SK-N-SH treated with all-trans-retinoic acid at 6 μM for 48 hours (cell line): ENCODE results near the gene RHOJ.

ENCODE experiments used
- ATAC-seq: fragments of 200-7000 bp; cut with Tn5 transposase; 3 replicates; pipeline ENCODE4 v1.9.1; 2020; ENCODE audit warnings: mild to moderate bottlenecking, moderate library complexity
- ARNTL ChIP-seq: fragments of 450-650 bp; formaldehyde crosslinking; IDR thresholded peaks from 2 replicates; pipeline ENCODE4 v1.5.0; 2020; ENCODE audit warnings: low read depth, mild to moderate bottlenecking, moderate library complexity, borderline replicate concordance
- BACH2 ChIP-seq: fragments of 250-450 bp; sonication (Bioruptor Pico); IDR thresholded peaks from 2 replicates; pipeline ENCODE4 v1.9.0; 2021; ENCODE audit warnings: mild to moderate bottlenecking, borderline replicate concordance
- CREB5 ChIP-seq: fragments of 250-450 bp; sonication (Bioruptor Pico); IDR thresholded peaks from 2 replicates; pipeline ENCODE4 v1.5.1; 2020; ENCODE audit warnings: low read depth, mild to moderate bottlenecking, moderate library complexity
- CSDC2 ChIP-seq: fragments of 250-450 bp; sonication (Bioruptor Pico); IDR thresholded peaks from 2 replicates; pipeline ENCODE4 v1.5.0; 2020; ENCODE audit warnings: mild to moderate bottlenecking, moderate library complexity
- CSRNP3 ChIP-seq: fragments of 250-450 bp; sonication (Bioruptor Pico); IDR thresholded peaks from 2 replicates; pipeline ENCODE4 v1.5.1; 2021; ENCODE audit warnings: mild to moderate bottlenecking, moderate library complexity
- ESRRG ChIP-seq: fragments of 250-450 bp; sonication (Bioruptor Pico); IDR thresholded peaks from 2 replicates; pipeline ENCODE4 v1.6.1; 2021; ENCODE audit warnings: mild to moderate bottlenecking
- GLIS3 ChIP-seq: fragments of 250-450 bp; sonication (Bioruptor Pico); IDR thresholded peaks from 2 replicates; pipeline ENCODE4 v1.5.0; 2020; ENCODE audit warnings: mild to moderate bottlenecking, moderate library complexity
- ISL1 ChIP-seq: fragments of 250-450 bp; sonication (Bioruptor Pico); IDR thresholded peaks from 2 replicates; pipeline ENCODE4 v2.1.2; 2022; ENCODE audit warnings: mild to moderate bottlenecking, moderate library complexity
- OSR1 ChIP-seq: fragments of 250-450 bp; sonication (Bioruptor Pico); IDR thresholded peaks from 2 replicates; pipeline ENCODE4 v1.8.0; 2022; ENCODE audit warnings: moderate library complexity, mild to moderate bottlenecking, inconsistent platforms
- PATZ1 ChIP-seq: fragments of 250-450 bp; sonication (Bioruptor Pico); IDR thresholded peaks from 2 replicates; pipeline ENCODE4 v1.8.0; 2020; ENCODE audit warnings: mild to moderate bottlenecking, moderate library complexity, borderline replicate concordance
- POU6F1 ChIP-seq: fragments of 250-450 bp; sonication (Bioruptor Pico); IDR thresholded peaks from 2 replicates; pipeline ENCODE4 v1.8.0; 2021; ENCODE audit warnings: low read depth, mild to moderate bottlenecking, moderate library complexity, borderline replicate concordance
- PPARA ChIP-seq: fragments of 250-450 bp; sonication (Bioruptor Pico); IDR thresholded peaks from 2 replicates; pipeline ENCODE4 v1.5.0; 2020; ENCODE audit warnings: mild to moderate bottlenecking, borderline replicate concordance
- RARB ChIP-seq: fragments of 250-450 bp; sonication (Bioruptor Pico); IDR thresholded peaks from 2 replicates; pipeline ENCODE4 v1.8.0; 2021; ENCODE audit warnings: mild to moderate bottlenecking, moderate library complexity
- TCF4 ChIP-seq: fragments of 250-450 bp; sonication (Bioruptor Pico); IDR thresholded peaks from 2 replicates; pipeline ENCODE4 v1.8.0; 2021; ENCODE audit warnings: mild to moderate bottlenecking, moderate library complexity, borderline replicate concordance
- TOX ChIP-seq: fragments of 250-450 bp; sonication (Bioruptor Pico); IDR thresholded peaks from 2 replicates; pipeline ENCODE4 v1.8.0; 2021; ENCODE audit warnings: mild to moderate bottlenecking, moderate library complexity, borderline replicate concordance
- ZC3H10 ChIP-seq: fragments of 250-450 bp; sonication (Bioruptor Pico); IDR thresholded peaks from 2 replicates; pipeline ENCODE4 v1.5.1; 2021; ENCODE audit warnings: mild to moderate bottlenecking, moderate library complexity
- ZFP3 ChIP-seq: fragments of 250-450 bp; sonication (Bioruptor Pico); IDR thresholded peaks from 2 replicates; pipeline ENCODE4 v1.5.0; 2020; ENCODE audit warnings: mild to moderate bottlenecking, moderate library complexity
- ZFP30 ChIP-seq: fragments of 450-650 bp; formaldehyde crosslinking; IDR thresholded peaks from 2 replicates; pipeline ENCODE4 v1.5.0; 2022; ENCODE audit warnings: mild to moderate bottlenecking, moderate library complexity
- ZNF565 ChIP-seq: fragments of 450-650 bp; formaldehyde crosslinking; conservative IDR thresholded peaks from 2 replicates; pipeline ENCODE4 v1.5.0; 2020; ENCODE audit warnings: low read depth, mild to moderate bottlenecking, moderate library complexity
- ZNF70 ChIP-seq: fragments of 450-650 bp; formaldehyde crosslinking; IDR thresholded peaks from 2 replicates; pipeline ENCODE4 v1.5.0; 2020; ENCODE audit warnings: mild to moderate bottlenecking, moderate library complexity
- ZNF8 ChIP-seq: fragments of 450-650 bp; formaldehyde crosslinking; IDR thresholded peaks from 2 replicates; pipeline ENCODE4 v1.5.0; 2020; ENCODE audit warnings: mild to moderate bottlenecking, moderate library complexity
- TF ChIP-seq, protein P1 (sequence below): fragments of 250-450 bp; sonication (Bioruptor Pico); IDR thresholded peaks from 2 replicates; pipeline ENCODE4 v1.5.0; 2020; ENCODE audit warnings: mild to moderate bottlenecking, moderate library complexity

RHOJ gene

GRCh38 chr14:63262446-63262845 lies 58.2 kb downstream of the RHOJ start:
- TF ChIP-seq ZNF8 (CRISPR knock-in tag) (no peak), BACH2 (no peak), RARB (CRISPR knock-in tag) (no peak), ARNTL (CRISPR knock-in tag) (no peak), ZC3H10 (CRISPR knock-in tag) (no peak), ZNF565 (CRISPR knock-in tag) (no peak), ZFP3 (CRISPR knock-in tag) (no peak)
- no peak for ATAC-seq

- TF ChIP-seq CREB5 (no peak), ARNTL (CRISPR knock-in tag) (no peak), PPARA (CRISPR knock-in tag) (no peak), ESRRG (CRISPR knock-in tag) (no peak), ZNF70 (CRISPR knock-in tag) (no peak), GLIS3 (CRISPR knock-in tag) (no peak), TCF4 (CRISPR knock-in tag) (no peak), CSDC2 (CRISPR knock-in tag) (no peak), ZNF565 (CRISPR knock-in tag) (no peak), POU6F1 (no peak), RARB (CRISPR knock-in tag) (no peak), TOX (CRISPR knock-in tag) (no peak)
- TF ChIP-seq, protein P1, sequence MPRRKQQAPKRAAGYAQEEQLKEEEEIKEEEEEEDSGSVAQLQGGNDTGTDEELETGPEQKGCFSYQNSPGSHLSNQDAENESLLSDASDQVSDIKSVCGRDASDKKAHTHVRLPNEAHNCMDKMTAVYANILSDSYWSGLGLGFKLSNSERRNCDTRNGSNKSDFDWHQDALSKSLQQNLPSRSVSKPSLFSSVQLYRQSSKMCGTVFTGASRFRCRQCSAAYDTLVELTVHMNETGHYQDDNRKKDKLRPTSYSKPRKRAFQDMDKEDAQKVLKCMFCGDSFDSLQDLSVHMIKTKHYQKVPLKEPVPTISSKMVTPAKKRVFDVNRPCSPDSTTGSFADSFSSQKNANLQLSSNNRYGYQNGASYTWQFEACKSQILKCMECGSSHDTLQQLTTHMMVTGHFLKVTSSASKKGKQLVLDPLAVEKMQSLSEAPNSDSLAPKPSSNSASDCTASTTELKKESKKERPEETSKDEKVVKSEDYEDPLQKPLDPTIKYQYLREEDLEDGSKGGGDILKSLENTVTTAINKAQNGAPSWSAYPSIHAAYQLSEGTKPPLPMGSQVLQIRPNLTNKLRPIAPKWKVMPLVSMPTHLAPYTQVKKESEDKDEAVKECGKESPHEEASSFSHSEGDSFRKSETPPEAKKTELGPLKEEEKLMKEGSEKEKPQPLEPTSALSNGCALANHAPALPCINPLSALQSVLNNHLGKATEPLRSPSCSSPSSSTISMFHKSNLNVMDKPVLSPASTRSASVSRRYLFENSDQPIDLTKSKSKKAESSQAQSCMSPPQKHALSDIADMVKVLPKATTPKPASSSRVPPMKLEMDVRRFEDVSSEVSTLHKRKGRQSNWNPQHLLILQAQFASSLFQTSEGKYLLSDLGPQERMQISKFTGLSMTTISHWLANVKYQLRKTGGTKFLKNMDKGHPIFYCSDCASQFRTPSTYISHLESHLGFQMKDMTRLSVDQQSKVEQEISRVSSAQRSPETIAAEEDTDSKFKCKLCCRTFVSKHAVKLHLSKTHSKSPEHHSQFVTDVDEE (CRISPR knock-in tag), result no peak
- TF ChIP-seq, all 23 proteins: peak for 0
- ATAC-seq, result no peak
Measured at GRCh38 chr14:63266106-63266505, 61.9 kb downstream of the RHOJ start.

- ATAC-seq, result no peak
- TF ChIP-seq CSDC2 (CRISPR knock-in tag) (no peak), PATZ1 (no peak), POU6F1 (no peak), ZNF8 (CRISPR knock-in tag) (no peak), ZFP3 (CRISPR knock-in tag) (no peak), ESRRG (CRISPR knock-in tag) (no peak), OSR1 (CRISPR knock-in tag) (no peak), ZFP30 (CRISPR knock-in tag) (no peak), ZC3H10 (CRISPR knock-in tag) (no peak), PPARA (CRISPR knock-in tag) (no peak), CREB5 (no peak), GLIS3 (CRISPR knock-in tag) (no peak), ISL1 (CRISPR knock-in tag) (no peak), CSRNP3 (CRISPR knock-in tag) (no peak), RARB (CRISPR knock-in tag) (no peak), TCF4 (CRISPR knock-in tag) (no peak)
- TF ChIP-seq, protein P1 (CRISPR knock-in tag), result no peak
Measured at GRCh38 chr14:63267171-63267570, 62.9 kb downstream of the RHOJ start.
